Measurements from ENCODE around the gene SRGAP1.
"Not testable (repeated sequence)": the region's sequence is repeated elsewhere in the genome, so short reads cannot be mapped to it uniquely, and the experiment has no call there.

SRGAP1 gene

GRCh38 chr12:64085154-64085553 lies 240.7 kb downstream of the SRGAP1 start:
- DNase-seq (ENCODE audit: low spot score), result no peak

DNA sequence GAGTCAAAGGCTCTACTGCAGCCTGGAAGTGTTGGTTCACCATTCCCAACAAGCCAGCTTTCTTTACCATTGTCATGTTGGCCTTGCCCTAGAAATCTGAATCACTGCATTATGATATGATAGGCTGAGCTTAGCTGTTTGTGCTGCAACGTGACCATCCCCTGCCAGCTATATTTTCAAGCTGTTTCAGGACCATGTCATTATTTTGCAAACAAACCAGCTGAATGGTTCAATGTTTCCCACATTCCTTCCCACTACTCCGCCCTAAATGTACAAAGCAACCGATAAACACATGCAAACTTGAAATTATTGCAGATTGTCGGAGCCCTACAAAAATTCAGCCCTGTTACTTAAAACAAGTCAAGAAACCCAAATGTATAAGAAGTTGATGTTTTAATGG lies 241.5 kb downstream of the SRGAP1 start:
- no peak for DNase-seq (ENCODE audit: low spot score)

DNA sequence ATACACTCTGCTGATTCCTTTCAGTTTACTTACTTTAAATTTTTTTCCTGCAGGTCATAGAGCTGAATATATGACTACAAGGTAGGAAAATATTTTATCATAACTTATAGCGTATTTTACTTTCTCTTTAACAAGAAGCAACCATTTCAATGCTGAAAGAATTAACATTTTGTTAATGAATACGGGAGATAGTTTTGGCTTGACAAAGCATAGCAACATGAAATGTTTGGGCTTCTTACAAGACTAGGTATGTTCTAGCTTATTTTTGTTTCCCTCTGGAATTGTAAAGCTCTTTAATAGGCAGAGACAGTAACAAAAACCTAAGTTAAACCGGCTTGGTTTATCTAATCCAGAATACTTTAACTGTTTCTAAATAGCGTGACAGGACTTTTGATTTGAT lies 242.4 kb downstream of the SRGAP1 start:
- DNase-seq (ENCODE audit: low spot score), result no peak

DNA sequence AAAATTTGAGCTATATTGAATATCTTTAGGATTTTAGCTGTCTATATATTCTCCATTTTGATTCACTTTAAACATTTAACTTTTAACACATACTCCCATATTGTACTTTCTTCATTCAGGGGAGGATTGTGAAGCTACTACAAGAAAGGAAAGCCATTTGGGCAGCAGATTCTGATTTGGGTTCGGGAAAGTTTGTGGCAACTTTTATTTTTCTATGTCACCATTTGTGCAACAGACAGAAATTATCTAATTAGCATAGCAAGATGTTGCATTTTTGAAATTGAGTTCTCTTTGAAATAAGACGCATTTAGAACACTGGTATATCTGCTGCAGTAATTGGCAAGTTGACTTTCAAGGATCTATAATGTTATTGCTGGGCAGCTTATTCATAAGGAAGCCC lies 243.3 kb downstream of the SRGAP1 start:
- DNase-seq (ENCODE audit: low spot score), result no peak

GRCh38 chr12:64088431-64089349 lies 244.2 kb downstream of the SRGAP1 start:
- DNase-seq (ENCODE audit: low spot score), result peak; percentile 89

- peak; percentile 46 for DNase-seq (ENCODE audit: low spot score)
Observed at GRCh38 chr12:64090047-64090446, 245.5 kb downstream of the SRGAP1 start.

GRCh38 chr12:64091186-64091585 lies 246.7 kb downstream of the SRGAP1 start:
- DNase-seq (ENCODE audit: low spot score), result no peak

DNA sequence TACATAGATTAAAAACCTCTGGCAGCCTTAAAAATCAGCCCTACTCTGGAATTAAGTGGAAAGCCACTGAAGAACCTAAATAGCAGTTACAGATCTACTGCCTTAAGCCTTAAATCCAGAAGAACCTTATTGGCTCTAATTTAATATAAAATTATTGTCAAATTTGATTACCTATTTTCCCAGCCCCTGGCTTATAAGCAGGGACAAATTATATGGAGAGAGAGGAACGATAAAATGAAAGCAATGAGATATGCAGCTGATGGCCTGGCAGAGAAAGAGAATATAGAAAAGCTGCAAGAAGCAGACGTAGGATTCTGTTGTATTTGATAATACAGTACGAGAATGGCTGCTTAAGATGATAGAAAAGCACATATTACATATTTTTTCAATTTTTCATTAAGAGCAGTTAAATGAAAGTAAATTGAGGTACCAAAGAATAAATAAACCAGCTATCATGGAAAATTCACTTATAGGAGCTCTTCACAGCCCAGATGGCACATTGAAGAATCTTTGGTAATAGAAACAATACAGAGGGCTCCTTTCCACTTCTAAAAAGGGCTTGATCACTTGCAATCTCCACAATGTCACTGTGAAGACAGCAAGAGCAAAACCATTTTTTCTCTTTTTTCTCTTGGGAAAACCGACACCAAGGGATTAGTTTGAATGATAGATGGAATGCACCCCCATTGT lies 248.2 kb downstream of the SRGAP1 start:
- DNase-seq (ENCODE audit: low spot score), result no peak

DNA sequence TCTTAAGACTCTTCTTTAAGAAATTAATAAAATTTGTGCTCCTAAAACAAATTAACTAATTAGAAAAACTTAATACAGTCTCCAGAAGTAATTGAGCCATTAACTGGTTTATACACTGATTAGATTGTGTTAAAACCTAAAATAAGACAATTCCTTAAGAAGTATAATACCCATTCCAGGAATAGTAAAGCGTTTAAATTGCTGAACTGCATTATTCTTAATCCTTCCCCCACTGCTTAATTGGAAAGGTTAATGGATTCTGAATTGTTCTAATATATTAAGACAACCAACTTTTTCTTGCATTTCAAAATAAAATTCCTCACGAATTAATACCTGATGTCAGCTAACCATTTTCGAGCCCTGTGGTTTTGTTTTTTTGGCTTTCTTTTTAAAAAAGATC lies 249.2 kb downstream of the SRGAP1 start:
- no peak for DNase-seq (ENCODE audit: low spot score)

DNA sequence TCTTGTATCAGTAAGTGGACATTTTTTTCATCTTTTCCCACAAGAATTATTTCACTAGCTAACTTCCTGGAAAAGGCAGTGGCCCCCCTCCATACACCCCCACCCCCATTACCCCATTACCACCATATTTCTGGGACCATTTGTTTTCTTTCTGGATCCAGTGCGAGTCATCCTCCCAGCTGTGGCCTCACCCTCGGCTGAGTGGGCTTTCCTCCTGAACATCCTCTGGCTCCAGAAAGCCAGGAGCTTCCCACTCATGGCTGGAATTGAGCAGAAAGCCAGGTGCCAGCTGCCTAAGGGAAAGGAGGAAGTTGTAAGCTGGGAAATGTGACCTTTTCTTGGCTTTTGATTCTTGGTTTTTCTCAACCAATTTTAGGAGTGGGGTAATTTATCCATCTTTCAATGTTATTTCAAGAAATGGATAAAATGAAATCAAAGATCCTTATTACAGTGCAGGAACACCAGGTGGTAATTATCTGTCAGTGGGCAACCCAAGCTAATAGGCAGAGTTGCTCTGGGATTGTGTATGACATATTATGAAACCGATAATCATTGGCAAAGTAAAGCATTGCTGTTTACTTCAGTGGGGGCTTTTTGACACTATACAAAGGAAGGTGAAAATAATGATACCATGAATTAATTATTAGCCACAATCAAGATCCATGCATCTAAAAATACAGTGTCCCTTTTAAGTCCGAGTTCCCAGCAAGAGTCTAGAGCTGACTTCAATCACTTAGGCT lies 253.0 kb downstream of the SRGAP1 start:
- DNase-seq (ENCODE audit: low spot score), result no peak

DNA sequence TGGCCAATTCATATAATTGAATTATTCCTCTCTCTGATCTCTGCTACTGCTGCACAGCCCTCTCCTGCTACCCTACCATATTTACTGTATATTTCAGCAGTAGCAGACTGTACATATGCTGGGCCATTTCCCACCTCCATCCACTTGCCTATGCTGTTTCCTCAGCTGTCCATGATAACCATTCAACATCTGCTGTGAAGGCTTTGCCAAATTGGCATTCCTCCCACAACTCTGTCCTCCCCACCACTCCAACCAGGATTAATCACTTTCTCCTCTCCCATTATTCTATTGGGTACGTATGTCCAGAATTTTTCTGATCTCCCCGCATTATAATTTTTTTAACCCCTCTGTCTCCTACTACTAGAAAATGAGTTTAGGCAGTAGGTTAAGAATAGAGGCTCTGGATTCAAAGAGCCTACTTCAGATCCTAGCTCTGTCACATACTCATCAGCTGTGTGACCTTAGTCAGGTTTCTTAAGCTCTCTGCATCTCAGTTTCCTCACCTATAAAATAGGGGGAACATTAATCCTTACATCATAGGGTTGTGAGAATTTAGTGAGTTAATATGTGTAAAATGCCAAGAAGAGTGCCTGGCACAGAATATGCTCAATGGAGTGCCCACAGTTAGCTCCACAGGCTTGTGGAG lies 254.3 kb downstream of the SRGAP1 start:
- peak; percentile 30 for DNase-seq (ENCODE audit: low spot score)

DNA sequence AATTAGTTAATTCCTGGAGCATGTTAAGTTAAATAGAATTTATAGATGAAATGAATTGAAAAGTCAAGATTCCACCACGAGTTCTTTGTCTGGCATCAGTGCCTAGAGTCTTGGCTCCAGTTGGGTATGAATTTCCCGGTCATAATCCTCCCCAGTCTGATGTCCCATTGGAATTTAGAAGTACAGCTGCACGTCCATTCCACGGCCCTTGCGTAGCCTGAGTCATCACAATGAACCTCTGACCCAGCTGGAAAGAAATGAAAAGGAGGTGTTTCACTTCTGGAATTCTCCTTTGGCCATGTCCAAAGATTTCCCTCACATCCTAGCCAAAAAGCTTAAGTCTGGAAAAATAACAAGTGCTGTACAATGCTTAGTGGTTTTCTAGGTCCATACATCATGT lies 254.9 kb downstream of the SRGAP1 start:
- no peak for DNase-seq (ENCODE audit: low spot score)

DNA sequence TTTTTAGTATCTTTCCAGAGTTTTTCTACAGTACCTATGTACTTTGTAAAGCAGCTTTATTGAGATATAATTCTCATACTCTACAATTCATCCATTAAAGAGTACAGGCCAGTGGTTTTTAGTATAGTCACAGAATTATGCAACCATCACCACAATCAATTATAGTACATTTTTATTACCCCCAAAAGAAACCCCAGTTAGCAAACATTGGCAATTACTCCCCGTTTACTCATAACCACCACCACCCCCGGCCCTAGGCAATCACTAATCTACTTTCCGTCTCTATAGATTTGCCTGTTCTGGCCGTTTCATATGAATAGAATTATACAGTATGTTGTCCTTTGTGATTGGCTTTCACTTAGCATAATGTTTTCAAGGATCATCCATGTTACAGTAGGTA lies 257.8 kb downstream of the SRGAP1 start:
- no peak for DNase-seq (ENCODE audit: low spot score)

DNA sequence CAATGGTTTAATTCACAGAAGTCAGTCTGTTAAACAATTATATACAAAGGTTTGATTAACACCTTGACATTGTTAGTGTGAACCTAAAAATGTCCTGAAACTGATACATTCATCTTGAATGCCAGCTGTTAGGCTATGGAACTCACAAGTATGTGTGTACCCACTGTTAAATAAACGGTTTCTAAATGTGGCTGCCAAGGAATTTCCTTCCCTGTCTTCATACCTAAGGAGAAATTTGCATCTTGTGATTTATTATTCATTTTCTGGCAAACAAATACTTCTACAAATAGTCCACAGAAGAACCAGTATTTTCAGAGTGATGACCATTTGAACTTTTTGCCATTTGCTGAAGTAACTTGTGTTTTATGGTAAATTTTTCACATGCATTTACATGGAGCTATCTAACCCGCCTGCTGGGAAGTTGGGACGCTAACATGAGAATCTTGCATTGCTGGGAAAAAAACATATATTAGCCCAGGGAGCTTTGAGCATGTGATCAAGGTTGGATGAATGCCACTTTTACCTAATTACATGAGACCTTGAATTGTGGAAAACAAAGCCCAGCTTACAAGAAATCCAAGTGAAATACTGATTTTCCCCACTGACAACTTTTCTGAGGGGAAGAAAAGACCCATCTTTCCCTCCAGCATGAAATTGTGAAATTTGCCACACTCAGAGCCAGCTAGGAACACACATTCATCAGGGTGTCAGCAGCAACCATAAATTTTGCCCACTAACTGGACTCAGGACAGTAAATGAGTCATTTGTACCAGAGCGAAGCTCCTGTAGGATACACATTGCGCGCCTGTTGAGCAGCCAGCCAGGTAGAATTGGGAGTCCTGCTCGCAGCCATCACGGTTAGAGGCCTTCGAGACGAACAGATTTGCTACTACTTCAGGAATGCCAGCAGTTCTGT lies 259.6 kb downstream of the SRGAP1 start:
- DNase-seq (ENCODE audit: low spot score), result no peak

DNA sequence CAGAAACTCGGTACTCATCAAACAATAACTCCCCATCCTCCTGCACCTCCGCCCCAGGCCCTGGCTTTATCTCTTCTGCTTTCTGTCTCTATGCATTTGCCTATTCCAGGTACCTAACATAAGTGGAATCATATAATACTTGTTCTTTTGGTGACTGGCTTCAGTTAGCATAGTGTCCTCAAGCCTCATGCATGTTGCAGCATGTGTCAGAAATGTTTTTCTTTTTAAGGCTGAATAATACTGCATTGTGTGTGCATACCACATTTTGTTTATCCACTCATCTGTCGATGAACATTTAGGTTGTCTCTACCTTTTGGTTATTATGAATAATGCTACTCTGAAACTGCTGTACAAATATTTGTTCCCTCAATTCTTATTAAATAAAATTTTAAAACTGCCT lies 260.5 kb downstream of the SRGAP1 start:
- DNase-seq (ENCODE audit: low spot score), result no peak

- no peak for DNase-seq (ENCODE audit: low spot score)
Observed at GRCh38 chr12:64107776-64108175, 263.3 kb downstream of the SRGAP1 start.

- no peak for DNase-seq (ENCODE audit: low spot score)
Observed at GRCh38 chr12:64109706-64110105, 265.2 kb downstream of the SRGAP1 start.

GRCh38 chr12:64110864-64111263 lies 266.4 kb downstream of the SRGAP1 start:
- no peak for DNase-seq (ENCODE audit: low spot score)

- DNase-seq (ENCODE audit: low spot score), result no peak
Observed at GRCh38 chr12:64116969-64117368, 272.5 kb downstream of the SRGAP1 start.

DNA sequence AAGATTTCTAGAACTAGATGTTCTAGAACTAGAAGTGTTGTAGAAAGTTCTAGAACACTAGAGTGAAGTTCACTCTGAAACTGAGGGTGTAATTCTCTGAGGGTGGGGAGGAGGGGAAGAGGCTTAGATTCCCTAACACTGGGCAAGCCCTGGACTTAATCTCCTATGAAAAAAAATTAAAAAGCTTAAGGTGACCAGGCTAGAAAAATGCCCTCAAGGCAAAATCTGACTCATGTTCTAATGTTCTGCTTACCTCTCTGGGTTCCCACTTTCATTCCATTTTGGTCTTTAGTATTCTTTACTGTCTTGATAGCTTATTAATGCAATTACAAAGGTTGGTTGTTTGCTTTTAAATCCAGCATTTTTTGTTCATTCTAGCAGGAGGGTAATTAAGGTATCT lies 276.1 kb downstream of the SRGAP1 start:
- no peak for DNase-seq (ENCODE audit: low spot score)

DNA sequence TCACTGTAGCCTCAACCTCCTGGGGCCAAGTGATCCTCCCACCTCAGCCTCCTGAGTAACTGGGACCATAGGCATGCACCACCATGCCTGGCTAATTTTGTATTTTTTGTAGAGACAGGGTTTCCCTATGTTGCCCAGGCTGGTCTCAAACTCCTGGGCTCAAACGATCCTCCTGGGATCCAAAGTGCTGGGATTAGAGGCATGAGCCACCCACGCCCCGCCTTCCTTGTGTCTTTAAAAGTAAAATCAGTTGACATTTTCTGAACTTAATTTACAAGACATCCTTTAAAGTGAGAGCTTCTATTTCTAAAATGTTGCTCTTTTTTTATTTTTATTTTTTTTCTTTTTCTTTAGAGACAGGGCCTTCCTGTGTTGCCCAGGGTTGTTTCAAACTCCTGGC lies 276.6 kb downstream of the SRGAP1 start:
- DNase-seq (ENCODE audit: low spot score), result not testable (repeated sequence)
